GM19372 (cell line): ENCODE data around the gene ARL6IP4.
A peak's percentile ranks its signal among the peaks of the same experiment; 100 is the strongest.

ENCODE experiments used
- ATAC-seq: cut with Tn5 transposase; IDR thresholded peaks from one replicate; pipeline ENCODE4 v1.9.1; 2021; ENCODE audit warnings: mild to moderate bottlenecking, low read depth, moderate library complexity; ENCODE audit not compliant: unreplicated experiment

Gene ARL6IP4

DNA sequence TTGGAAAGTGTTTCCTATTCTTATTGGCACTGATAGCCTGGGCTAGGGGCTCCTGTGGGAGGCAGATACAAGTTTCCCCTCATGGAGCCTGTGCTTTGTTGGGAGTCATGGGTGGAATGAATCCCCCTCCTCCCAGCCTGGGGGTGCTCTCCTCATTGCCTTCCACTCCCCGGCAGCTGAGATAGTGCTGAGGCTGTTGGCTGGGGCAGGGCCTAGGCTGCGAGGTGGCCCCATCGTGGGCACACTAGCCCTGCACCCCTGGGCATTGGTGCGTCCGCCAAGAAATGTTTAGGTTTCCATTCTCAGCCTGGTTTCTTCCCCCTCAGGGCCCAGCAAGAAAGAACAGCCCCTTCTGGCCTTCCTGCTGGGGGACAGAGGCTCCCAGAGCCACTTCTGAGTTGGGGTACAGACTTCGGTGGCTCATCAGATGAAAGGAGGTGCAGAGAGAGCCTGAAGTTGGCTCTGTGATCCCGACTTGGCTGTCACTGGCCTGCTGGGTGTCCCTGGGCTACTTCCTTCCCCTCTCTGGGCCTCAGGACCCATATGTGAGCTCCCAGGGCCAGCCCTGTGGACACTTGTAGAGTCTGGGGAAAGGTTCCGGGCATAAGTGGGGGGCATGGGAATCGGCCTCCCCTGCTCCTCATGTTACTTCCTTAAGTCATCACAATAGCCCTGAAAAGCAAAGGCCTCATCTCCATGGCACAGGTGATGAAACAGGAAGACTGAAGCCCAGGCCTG, 2.7 kb upstream of the ARL6IP4 start:
- ATAC-seq, result no peak

DNA sequence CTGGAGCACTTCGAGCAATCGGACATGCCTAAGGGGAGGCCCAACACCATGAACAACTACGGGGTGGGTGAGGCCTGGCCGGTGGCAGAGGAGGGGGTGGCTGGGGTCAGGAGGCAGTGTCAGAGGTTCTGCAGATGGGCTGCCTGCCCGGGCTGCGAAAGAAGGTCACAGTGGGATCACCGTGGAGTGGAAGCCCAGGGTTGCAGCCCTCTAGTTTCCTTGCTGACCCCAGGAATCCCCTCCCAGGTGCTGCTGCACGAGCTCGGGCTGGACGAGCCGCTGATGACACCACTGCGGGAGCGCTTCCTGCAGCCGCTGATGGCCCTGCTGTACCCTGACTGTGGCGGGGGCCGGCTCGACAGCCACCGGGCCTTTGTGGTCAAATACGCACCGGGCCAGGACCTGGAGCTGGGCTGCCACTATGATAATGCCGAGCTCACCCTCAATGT, 1.9 kb upstream of the ARL6IP4 start:
- ATAC-seq, result no peak

GRCh38 chr12:122979001-122979907, 1.2 kb upstream of the ARL6IP4 start:
- ATAC-seq, result no peak

- ATAC-seq, result no peak
Measured at GRCh38 chr12:122979908-122980182, 636 bp upstream of the ARL6IP4 start.

DNA sequence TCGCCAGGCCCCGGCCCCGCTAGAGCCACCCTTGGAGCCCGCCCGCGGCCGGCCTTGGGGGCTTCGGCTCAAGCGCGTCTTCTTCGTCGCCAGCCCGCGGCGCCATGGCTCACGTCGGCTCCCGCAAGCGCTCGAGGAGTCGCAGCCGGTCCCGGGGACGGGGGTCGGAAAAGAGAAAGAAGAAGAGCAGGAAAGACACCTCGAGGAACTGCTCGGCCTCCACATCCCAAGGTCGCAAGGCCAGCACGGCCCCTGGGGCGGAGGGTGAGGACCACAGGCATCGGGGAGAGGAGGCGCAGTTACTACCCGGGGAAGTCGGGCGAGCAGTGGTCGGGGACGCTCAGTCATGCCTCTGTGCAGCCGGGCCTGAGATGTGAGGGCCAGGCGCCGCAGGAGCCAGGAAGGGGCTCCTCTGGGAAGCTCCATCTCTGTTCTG, 573 bp downstream of the ARL6IP4 start:
- peak; percentile 21 for ATAC-seq

DNA sequence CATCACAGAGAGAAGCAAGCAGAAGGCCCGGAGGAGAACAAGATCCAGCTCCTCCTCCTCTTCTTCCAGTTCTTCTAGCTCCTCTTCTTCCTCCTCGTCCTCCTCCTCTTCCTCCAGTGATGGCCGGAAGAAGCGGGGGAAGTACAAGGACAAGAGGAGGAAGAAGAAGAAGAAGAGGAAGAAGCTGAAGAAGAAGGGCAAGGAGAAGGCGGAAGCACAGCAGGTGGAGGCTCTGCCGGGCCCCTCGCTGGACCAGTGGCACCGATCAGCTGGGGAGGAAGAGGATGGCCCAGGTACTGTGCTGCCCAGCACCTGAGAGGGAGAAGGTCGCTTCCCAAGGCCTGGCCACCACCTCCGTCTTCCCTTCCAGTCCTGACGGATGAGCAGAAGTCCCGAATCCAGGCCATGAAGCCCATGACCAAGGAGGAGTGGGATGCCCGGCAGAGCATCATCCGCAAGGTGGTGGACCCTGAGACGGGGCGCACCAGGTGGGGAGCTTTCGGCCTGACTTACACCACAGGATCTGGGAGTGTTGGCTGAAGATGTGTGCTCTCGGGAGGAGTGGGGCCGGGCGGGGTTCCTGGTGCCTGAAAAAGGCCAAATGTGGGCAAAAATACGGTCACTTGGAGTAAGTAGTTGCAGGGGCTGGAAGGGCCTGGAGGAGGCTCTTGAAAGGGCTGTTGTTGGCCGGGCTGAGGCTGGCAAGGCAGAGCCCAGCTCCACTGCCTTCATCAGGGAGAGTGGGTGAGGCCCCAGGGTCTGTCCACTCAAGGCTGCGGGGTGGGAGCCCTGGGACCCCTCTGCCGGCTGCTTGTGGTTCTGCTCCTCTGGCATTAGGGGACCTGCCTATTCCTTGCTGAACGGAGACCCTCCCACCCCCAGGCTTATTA, 1.4 kb downstream of the ARL6IP4 start:
- no peak for ATAC-seq

DNA sequence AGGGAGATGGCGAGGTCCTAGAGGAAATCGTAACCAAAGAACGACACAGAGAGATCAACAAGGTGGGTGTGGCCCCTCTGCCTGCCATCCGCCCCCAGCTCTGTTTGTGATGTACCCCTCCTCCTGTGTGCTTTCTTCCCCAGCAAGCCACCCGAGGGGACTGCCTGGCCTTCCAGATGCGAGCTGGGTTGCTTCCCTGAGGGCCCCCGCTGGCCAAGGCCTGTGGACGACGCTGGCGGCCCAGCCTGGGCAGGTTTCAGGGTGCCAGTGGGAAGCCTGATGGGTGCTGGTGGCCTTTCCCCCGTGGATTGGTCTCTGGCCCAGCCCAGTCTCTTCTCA, 2.0 kb downstream of the ARL6IP4 start:
- no peak for ATAC-seq

GRCh38 chr12:122982963-122983788, 2.7 kb downstream of the ARL6IP4 start:
- no peak for ATAC-seq

- no peak for ATAC-seq
Measured at GRCh38 chr12:122983789-122984515, 3.5 kb downstream of the ARL6IP4 start.

- no peak for ATAC-seq
Measured at GRCh38 chr12:122984612-122985337, 4.3 kb downstream of the ARL6IP4 start.

DNA sequence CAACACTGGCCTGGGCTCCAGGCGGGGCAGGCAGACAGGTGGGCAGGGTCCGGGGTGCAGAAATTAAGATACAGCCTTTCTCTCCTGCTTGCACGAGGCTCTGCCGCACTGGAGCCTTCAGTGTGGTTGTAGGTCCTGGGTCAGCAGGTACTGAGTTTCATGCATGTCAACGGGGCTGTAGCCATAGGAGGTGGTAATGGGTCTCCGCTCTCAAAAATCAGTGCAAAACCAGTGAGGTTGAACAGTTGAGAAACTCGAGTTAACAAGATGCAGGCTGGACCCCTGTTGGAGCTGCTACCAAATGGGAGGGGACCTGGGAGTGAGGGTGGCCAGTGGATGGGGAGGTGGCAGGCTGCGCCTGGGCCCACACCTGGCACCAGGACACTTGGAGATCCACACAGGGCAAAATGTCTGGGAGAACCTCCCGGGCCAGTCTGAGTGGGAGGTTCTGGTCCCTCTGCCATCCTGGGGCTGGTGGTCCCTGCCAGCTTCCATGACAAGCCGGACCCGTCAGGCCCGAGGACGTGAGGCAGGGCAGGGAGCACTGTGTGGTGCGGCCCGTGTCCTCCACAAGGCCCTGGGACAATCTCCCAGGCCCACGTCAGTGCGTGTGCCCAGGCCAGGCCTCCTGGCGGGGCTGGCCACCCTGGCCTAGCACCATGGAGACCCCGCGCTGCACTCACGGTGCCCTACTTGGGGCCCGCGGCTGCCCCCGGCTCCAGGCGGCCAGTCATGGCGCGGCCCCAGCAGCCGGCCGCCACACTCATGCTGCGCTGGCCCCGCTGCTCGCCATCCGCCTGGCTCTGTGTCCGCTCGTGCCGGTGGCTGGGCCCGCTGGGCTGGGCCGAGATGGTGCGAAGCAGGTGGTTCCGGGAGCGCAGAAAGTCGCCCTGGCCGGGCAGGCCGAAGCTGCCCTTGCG, 5.1 kb downstream of the ARL6IP4 start:
- ATAC-seq, result no peak

DNA sequence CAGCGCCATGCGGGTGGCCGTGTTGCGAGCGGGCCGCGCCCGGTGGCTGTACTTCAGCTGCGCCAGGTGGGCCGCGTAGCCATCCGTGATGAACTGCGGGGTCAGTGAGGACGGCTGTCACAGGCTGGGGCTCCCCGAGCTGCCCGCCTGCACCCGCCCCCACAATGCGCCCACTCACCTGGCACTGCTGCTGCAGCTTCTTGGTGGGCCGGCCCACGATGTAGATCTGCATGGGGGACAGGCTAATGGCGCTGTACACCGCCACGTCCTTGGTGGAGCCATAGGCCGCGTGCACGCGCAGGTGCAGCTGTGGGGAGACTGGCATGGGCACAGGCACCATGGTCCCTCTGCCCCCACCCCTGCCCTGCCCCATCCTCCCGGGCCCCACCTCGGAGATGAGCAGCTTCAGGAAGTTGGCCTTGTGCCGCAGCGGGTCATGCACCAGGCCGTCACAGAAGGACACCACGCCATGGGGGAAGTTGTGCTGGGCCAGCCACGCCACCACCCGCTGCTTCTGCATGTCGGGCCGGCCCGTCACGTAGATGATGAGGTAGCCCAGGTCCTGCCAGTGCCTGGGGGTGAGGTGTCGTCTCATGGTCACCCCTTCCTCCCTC, 5.9 kb downstream of the ARL6IP4 start:
- no peak for ATAC-seq

DNA sequence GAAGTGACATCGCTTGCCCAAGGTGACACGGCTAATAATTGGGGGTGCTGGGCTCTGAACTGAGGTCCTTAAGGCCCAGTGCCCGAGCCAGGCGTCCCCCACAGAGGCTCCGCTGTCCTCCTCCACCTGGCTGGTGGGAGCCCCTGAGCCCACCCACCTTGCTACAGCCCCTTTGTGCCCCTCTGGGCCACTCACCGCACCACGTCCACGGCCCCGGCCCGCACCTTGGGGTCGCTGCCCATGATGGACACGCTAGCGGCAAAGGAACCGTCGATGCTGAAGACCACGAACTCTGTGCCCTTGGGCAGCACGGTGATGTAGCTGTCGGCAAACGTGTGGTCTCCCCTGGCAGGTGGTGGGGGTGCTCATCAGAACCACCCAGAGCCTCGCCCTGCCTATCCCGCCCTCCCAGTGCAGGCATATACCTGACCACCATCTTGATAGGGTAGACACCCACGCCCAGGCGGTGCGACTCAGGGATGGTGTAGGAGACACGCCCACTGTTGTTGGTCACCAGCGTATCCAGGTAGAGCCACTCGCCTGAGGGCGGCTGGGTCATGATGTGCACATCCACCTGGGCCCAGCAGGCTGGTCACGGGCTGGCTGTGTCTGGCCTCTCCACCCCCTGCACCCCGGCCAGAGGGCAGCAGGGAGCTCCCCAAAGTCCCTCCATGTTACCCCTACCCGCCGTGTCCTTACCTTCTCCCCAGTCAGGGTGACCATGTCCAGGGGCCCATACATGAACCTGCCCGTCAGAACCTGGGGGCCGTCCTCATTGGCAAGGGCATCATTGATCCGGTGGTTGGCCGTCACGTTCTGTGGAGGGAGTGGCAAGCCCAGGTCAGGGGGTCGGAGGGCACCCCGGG, 6.8 kb downstream of the ARL6IP4 start:
- no peak for ATAC-seq

GRCh38 chr12:122988036-122988435, 7.6 kb downstream of the ARL6IP4 start:
- ATAC-seq, result no peak

DNA sequence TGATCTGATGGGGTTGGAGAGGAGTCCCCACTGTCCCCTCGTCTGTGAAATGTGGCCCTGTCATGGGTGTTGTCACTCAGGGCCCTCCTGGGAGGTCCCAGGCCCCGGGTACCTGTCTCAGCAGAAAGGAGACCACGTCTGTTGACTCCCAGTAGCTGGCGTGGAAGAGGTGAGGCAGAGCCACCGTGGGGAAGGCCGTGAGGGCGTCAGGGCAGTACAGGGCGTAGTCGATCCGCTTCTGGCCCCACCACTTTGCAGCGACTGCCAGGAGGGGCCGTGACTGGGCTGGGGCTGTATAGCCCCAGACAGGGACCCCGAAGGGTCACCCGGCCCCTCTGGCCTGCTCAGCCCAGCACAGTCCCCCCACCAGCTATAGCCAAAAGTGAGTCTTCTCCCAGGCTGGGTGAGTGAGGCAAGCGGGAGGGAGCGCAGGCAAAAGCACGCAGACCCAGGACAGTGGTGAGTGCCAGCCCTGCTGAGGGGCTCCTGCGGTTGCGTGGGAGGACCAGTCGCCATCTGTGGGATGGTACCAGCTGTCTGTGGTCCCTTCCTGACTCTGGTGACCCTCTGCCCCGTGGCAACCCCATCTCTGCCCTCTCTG, 8.2 kb downstream of the ARL6IP4 start:
- no peak for ATAC-seq

DNA sequence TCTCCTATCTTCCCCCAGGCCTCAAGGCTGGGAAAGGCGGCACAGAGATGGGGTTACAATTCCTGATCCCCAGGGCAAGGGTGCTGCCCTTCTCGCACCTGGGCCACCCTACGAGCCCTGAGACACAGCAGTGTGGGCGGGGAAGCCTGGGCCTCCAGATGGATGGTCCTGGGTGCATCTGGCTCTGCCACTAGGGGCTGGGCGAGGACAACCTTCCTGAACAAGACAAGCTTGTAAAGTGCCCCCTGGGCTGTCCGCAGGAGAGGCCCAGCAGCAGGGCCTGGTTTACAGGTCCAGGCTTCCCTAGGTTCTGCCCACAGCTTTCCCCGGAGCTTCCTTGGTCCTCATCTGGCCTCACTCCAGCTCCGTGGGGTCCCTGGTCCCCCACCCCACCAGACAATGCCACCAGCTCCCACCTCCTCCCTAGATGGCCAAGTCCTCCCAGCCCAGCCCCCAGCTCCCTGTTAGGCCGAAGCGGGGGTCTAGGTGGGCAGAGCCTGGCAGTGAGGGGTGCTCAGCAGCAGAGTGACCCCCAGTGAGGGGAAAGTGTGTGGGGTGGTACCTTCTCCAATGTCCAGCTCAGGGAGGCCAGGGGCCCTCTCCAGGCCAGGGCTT, 8.9 kb downstream of the ARL6IP4 start:
- ATAC-seq, result no peak
